ENCODE data around the gene REX1BD. TPM values are rescaled to one million over a fixed set of nuclear protein-coding genes. Genes with fewer than 3 reads are reported as not detected.

Gene REX1BD
- total and polyA plus RNA-seq, 2 of the 13 experiments (the other 11 are each of a cell fraction or from before 2014, with no cell fraction given) = 7.5 to 25.4 TPM

GRCh38 chr19:18571564-18572344 lies 16.8 kb upstream of the REX1BD start, which contains the start of gene UBA52 (continued):
- TF ChIP-seq SSRP1 (CRISPR knock-in tag; IDR thresholded peaks at IDR 0.05) (0 out of 2 replicates have a peak, but pooled peaks have one; percentile 40), ZBTB37 (CRISPR knock-in tag; IDR thresholded peaks at IDR 0.05) (no peak), TRIM22 (IDR thresholded peaks at IDR 0.05) (no peak), PAX8 (CRISPR knock-in tag; IDR thresholded peaks at IDR 0.05; ENCODE audit: borderline replicate concordance) (no peak; the same call in 1 of the 2 replicates), GABPB1 (CRISPR knock-in tag; IDR thresholded peaks at IDR 0.05) (peak; percentile 99), ZSCAN5A (CRISPR knock-in tag; IDR thresholded peaks at IDR 0.05; ENCODE audit: borderline replicate concordance) (0 out of 2 replicates have a peak, but pooled peaks have one; percentile 45), TOE1 (CRISPR knock-in tag; IDR thresholded peaks at IDR 0.05) (0 out of 2 replicates have a peak, but pooled peaks have one; percentile 57), TEAD2 (CRISPR knock-in tag; IDR thresholded peaks at IDR 0.05) (no peak), NCOR1 (IDR thresholded peaks at IDR 0.05; ENCODE audit: borderline replicate concordance, low read length) (peak; percentile 47; the same call in 1 of the 2 replicates), PHF21A (CRISPR knock-in tag; IDR thresholded peaks at IDR 0.05) (peak; percentile 90), RBFOX2 (IDR thresholded peaks at IDR 0.05; ENCODE audit: low read depth, low read length) (peak; percentile 99), MZF1 (CRISPR knock-in tag; IDR thresholded peaks at IDR 0.05; ENCODE audit: borderline replicate concordance) (no peak), ZBTB21 (CRISPR knock-in tag; IDR thresholded peaks at IDR 0.05) (peak; percentile 100), ZNF670 (CRISPR knock-in tag; IDR thresholded peaks at IDR 0.05; ENCODE audit: borderline replicate concordance) (peak; percentile 80; the same call in 1 of the 2 replicates), ZNF382 (CRISPR knock-in tag; IDR thresholded peaks at IDR 0.05; ENCODE audit: borderline replicate concordance) (no peak), ZNF7 (CRISPR knock-in tag; IDR thresholded peaks at IDR 0.05) (no peak), ZNF644 (CRISPR knock-in tag; IDR thresholded peaks at IDR 0.05; ENCODE audit: low read depth) (no peak), CREB3 (CRISPR knock-in tag; IDR thresholded peaks at IDR 0.05) (no peak; the same call in 1 of the 2 replicates), NKX3-1 (CRISPR knock-in tag; IDR thresholded peaks at IDR 0.05) (no peak), ZNF800 (CRISPR knock-in tag; IDR thresholded peaks at IDR 0.05) (0 out of 2 replicates have a peak, but pooled peaks have one; percentile 45), MTF2 (CRISPR knock-in tag; IDR thresholded peaks at IDR 0.05; ENCODE audit: borderline replicate concordance) (peak; percentile 70; the same call in 1 of the 2 replicates), TFAP4 (IDR thresholded peaks at IDR 0.05; ENCODE audit: borderline replicate concordance, low read depth) (peak; percentile 65; the same call in 1 of the 2 replicates)
